Measurements from ENCODE around the gene TWF2. TPM values are rescaled to one million over a fixed set of nuclear protein-coding genes. Genes with fewer than 3 reads are reported as not detected.
A peak's percentile ranks its signal among the peaks of the same experiment; 100 is the strongest.
"Not testable (repeated sequence)": the region's sequence is repeated elsewhere in the genome, so short reads cannot be mapped to it uniquely, and the experiment has no call there.

Gene TWF2
- 59.7 and 66.9 TPM in 2 replicates for total RNA-seq (2014; rRNA removed; shearing (Covaris generic))
- polyA plus RNA-seq (2015; cell fraction: cytosol; rRNA removed): 127 and 137 TPM in 2 replicates
- 35.3 and 40.6 TPM in 2 replicates for polyA plus RNA-seq (2015; cell fraction: nucleus; rRNA removed)

GRCh38 chr3:52238761-52239701, at the start of gene TWF2:
TSS of gene TWF2 (minus strand) at chr3:52239158. CDS start at chr3:52239016, 142 bp downstream.
- in situ Hi-C loops (cut with HindIII; ENCODE audit: low pct_unique_long_range_greater_than_20kb, low sequenced_read_pairs): no loop called here
- DNase-seq (ENCODE audit: low read depth, low spot score): peak; percentile 71

- DNase-seq (ENCODE audit: low read depth, low spot score): no peak
- in situ Hi-C loops (cut with HindIII; ENCODE audit: low pct_unique_long_range_greater_than_20kb, low sequenced_read_pairs): no loop called here
Observed at GRCh38 chr3:52288674-52289073, 49.7 kb upstream of the TWF2 start.

GRCh38 chr3:52286777-52287110, 47.8 kb upstream of the TWF2 start:
- DNase-seq (ENCODE audit: low read depth, low spot score): peak; percentile 21
- in situ Hi-C loops (cut with HindIII; ENCODE audit: low pct_unique_long_range_greater_than_20kb, low sequenced_read_pairs): no loop called here

- DNase-seq (ENCODE audit: low read depth, low spot score); in situ Hi-C loops (cut with HindIII; ENCODE audit: low pct_unique_long_range_greater_than_20kb, low sequenced_read_pairs): not testable (repeated sequence)
Observed at GRCh38 chr3:52284051-52284450, 45.1 kb upstream of the TWF2 start.

GRCh38 chr3:52283306-52283705, 44.3 kb upstream of the TWF2 start:
- in situ Hi-C loops (cut with HindIII; ENCODE audit: low pct_unique_long_range_greater_than_20kb, low sequenced_read_pairs): no loop called here
- DNase-seq (ENCODE audit: low read depth, low spot score): peak; percentile 22

GRCh38 chr3:52281981-52282801, 43.2 kb upstream of the TWF2 start:
- in situ Hi-C loops (cut with HindIII; ENCODE audit: low pct_unique_long_range_greater_than_20kb, low sequenced_read_pairs): no loop called here

GRCh38 chr3:52280050-52280461, 41.1 kb upstream of the TWF2 start:
- peak; percentile 54 for DNase-seq (ENCODE audit: low read depth, low spot score)
- in situ Hi-C loops (cut with HindIII; ENCODE audit: low pct_unique_long_range_greater_than_20kb, low sequenced_read_pairs): no loop called here

More at GRCh38 chr3:52281981-52282801, 43.2 kb upstream of the TWF2 start:
- peak; percentile 57 for DNase-seq (ENCODE audit: low read depth, low spot score)

- in situ Hi-C loops (cut with HindIII; ENCODE audit: low pct_unique_long_range_greater_than_20kb, low sequenced_read_pairs): no loop called here
Observed at GRCh38 chr3:52279596-52279995, 40.6 kb upstream of the TWF2 start.

GRCh38 chr3:52278510-52279069, 39.6 kb upstream of the TWF2 start, which contains the start of gene WDR82:
TSS of gene WDR82 (minus strand) at chr3:52278649. CDS start at chr3:52278361, 288 bp downstream.
- in situ Hi-C loops (cut with HindIII; ENCODE audit: low pct_unique_long_range_greater_than_20kb, low sequenced_read_pairs): no loop called here
- DNase-seq (ENCODE audit: low read depth, low spot score): peak; percentile 91

More at GRCh38 chr3:52279596-52279995, 40.6 kb upstream of the TWF2 start:
- DNase-seq (ENCODE audit: low read depth, low spot score): no peak

GRCh38 chr3:52277972-52278509, 39.1 kb upstream of the TWF2 start:
- DNase-seq (ENCODE audit: low read depth, low spot score): peak; percentile 53
- in situ Hi-C loops (cut with HindIII; ENCODE audit: low pct_unique_long_range_greater_than_20kb, low sequenced_read_pairs): no loop called here

- peak; percentile 72 for DNase-seq (ENCODE audit: low read depth, low spot score)
- in situ Hi-C loops (cut with HindIII; ENCODE audit: low pct_unique_long_range_greater_than_20kb, low sequenced_read_pairs): no loop called here
Observed at GRCh38 chr3:52277071-52277964, 38.4 kb upstream of the TWF2 start.

GRCh38 chr3:52274781-52275180, 35.8 kb upstream of the TWF2 start:
- in situ Hi-C loops (cut with HindIII; ENCODE audit: low pct_unique_long_range_greater_than_20kb, low sequenced_read_pairs); DNase-seq (ENCODE audit: low read depth, low spot score): not testable (repeated sequence)

GRCh38 chr3:52272831-52273230, 33.9 kb upstream of the TWF2 start:
- DNase-seq (ENCODE audit: low read depth, low spot score): no peak
- in situ Hi-C loops (cut with HindIII; ENCODE audit: low pct_unique_long_range_greater_than_20kb, low sequenced_read_pairs): no loop called here

GRCh38 chr3:52272172-52272571, 33.2 kb upstream of the TWF2 start:
- in situ Hi-C loops (cut with HindIII; ENCODE audit: low pct_unique_long_range_greater_than_20kb, low sequenced_read_pairs); DNase-seq (ENCODE audit: low read depth, low spot score): not testable (repeated sequence)

- in situ Hi-C loops (cut with HindIII; ENCODE audit: low pct_unique_long_range_greater_than_20kb, low sequenced_read_pairs): no loop called here
- DNase-seq (ENCODE audit: low read depth, low spot score): no peak
Observed at GRCh38 chr3:52270252-52270754, 31.3 kb upstream of the TWF2 start.

GRCh38 chr3:52269776-52270175, 30.8 kb upstream of the TWF2 start:
- no peak for DNase-seq (ENCODE audit: low read depth, low spot score)
- in situ Hi-C loops (cut with HindIII; ENCODE audit: low pct_unique_long_range_greater_than_20kb, low sequenced_read_pairs): no loop called here
